A549 (cell line): Measurements from ENCODE around the gene LYPD6B. TPM values are rescaled to one million over a fixed set of nuclear protein-coding genes. Genes with fewer than 3 reads are reported as not detected.

Source experiments
- ATAC-seq, 2 experiments: fragments of 200-7000 bp in 1 of 2; fragments of >200 bp in 1 of 2; cut with Nextera tagmentation in 1 of 2; cut with Tn5 transposase in 1 of 2; 3 replicates each; pipeline versions ENCODE4 v1.8.0 to v1.9.1; 2018 to 2020; ENCODE audit warnings: mild to moderate bottlenecking in 1 of 2, moderate library complexity in 1 of 2
- CTCF ChIA-PET: fragments of 300-600 bp; sonication (Branson Sonifier 250); formaldehyde crosslinking; extraction: SDS; loops from one replicate; lab custom pipeline; 2021; ENCODE audit warnings: antibody characterized with exemption, inconsistent platforms; lab: Yijun Ruan, JAX
- POLR2A ChIA-PET: fragments of 350-600 bp; formaldehyde crosslinking; extraction: SDS; loops from one replicate; lab custom pipeline; 2021; ENCODE audit warnings: antibody characterized with exemption, inconsistent platforms; lab: Yijun Ruan, JAX
- DNase-seq, 2 experiments: peaks; one replicate each; pipeline versions ENCODE4 v3.0.0 to v3.0.0-alpha.2; 2011 to 2016; ENCODE audit warnings: low read depth in 1 of 2, low spot score in 1 of 2
- FAIRE-seq: peaks from 2 replicates; lab custom pipeline; 2011; peaks lifted over from hg19 to GRCh38; lab: Jason Lieb, UNC
- H3K27ac ChIP-seq, 2 experiments: fragments of >200 bp; sonication (Bioruptor Twin); formaldehyde crosslinking; 3 replicates each; pipeline ENCODE4 v1.5.1; 2016 to 2017
- H3K4me1 ChIP-seq: fragments of >200 bp; sonication (Bioruptor Twin); formaldehyde crosslinking; 3 replicates; pipeline ENCODE4 v1.6.1; 2016
- H3K4me2 ChIP-seq: fragments of >200 bp; sonication (Bioruptor Twin); formaldehyde crosslinking; 3 replicates; pipeline ENCODE4 v1.6.1; 2016
- H3K4me3 ChIP-seq: fragments of >200 bp; sonication (Bioruptor Twin); formaldehyde crosslinking; 3 replicates; pipeline ENCODE4 v1.5.1; 2016
- H3K9me3 ChIP-seq: fragments of >200 bp; sonication (Bioruptor Twin); formaldehyde crosslinking; 3 replicates; pipeline ENCODE4 v1.6.1; 2016
- CBX8 ChIP-seq: fragments of 200-600 bp; sonication (generic); IDR thresholded peaks from 2 replicates; pipeline ENCODE4 v1.6.1; 2016
- CHD2 ChIP-seq: fragments of 150-350 bp; IDR thresholded peaks from 2 replicates; pipeline ENCODE4 v1.6.1; 2014; ENCODE audit warnings: low read length; ENCODE audit not compliant: partially characterized antibody
- CTCF ChIP-seq: fragments of >200 bp; sonication (Bioruptor Twin); formaldehyde crosslinking; IDR thresholded peaks from 3 replicates; pipeline ENCODE4 v1.5.1; 2016
- EHMT2 ChIP-seq: fragments of 200-600 bp; sonication (generic); IDR thresholded peaks from 2 replicates; pipeline ENCODE4 v1.6.1; 2016; ENCODE audit warnings: antibody characterized with exemption, low read depth, mild to moderate bottlenecking, moderate library complexity
- ESRRA ChIP-seq: fragments of 150-350 bp; IDR thresholded peaks from 2 replicates; pipeline ENCODE4 v1.6.1; 2014; ENCODE audit warnings: mild to moderate bottlenecking, low read length, borderline replicate concordance
- FOSB ChIP-seq: fragments of 250-450 bp; sonication (Bioruptor Pico); IDR thresholded peaks from 2 replicates; pipeline ENCODE4 v1.5.0; 2020; ENCODE audit warnings: mild to moderate bottlenecking, moderate library complexity
- FOXS1 ChIP-seq: fragments of 250-450 bp; sonication (Bioruptor Pico); IDR thresholded peaks from 2 replicates; pipeline ENCODE4 v1.5.0; 2020; ENCODE audit warnings: mild to moderate bottlenecking, moderate library complexity
- GATA3 ChIP-seq: IDR thresholded peaks from 2 replicates; pipeline ENCODE4 v1.6.1; 2012; ENCODE audit warnings: borderline replicate concordance
- HMGXB4 ChIP-seq: fragments of 250-450 bp; sonication (Bioruptor Pico); IDR thresholded peaks from 2 replicates; pipeline ENCODE4 v1.5.0; 2021; ENCODE audit warnings: mild to moderate bottlenecking, moderate library complexity, borderline replicate concordance
- HOXA7 ChIP-seq: fragments of 250-450 bp; sonication (Bioruptor Pico); IDR thresholded peaks from 2 replicates; pipeline ENCODE4 v1.5.0; 2020; ENCODE audit warnings: mild to moderate bottlenecking, moderate library complexity
- HOXB13 ChIP-seq: fragments of 250-450 bp; sonication (Bioruptor Pico); IDR thresholded peaks from 2 replicates; pipeline ENCODE4 v1.5.0; 2020; ENCODE audit warnings: low read depth, mild to moderate bottlenecking, moderate library complexity
- JUN ChIP-seq, 2 experiments: fragments of >200 bp; sonication (Bioruptor Twin); formaldehyde crosslinking; IDR thresholded peaks; 2 replicates in 1 of 2; 3 replicates in 1 of 2; pipeline ENCODE4 v1.6.1; 2016 to 2017
- KDM1A ChIP-seq: fragments of 200-600 bp; sonication (generic); IDR thresholded peaks from 2 replicates; pipeline ENCODE4 v1.6.1; 2016; ENCODE audit warnings: low read depth, mild to moderate bottlenecking
- MAFK ChIP-seq: fragments of 450-650 bp; IDR thresholded peaks from 2 replicates; pipeline ENCODE4 v1.6.1; 2014; ENCODE audit not compliant: partially characterized antibody
- MAX ChIP-seq: IDR thresholded peaks from 2 replicates; pipeline ENCODE4 v1.6.1; 2012
- NPAS2 ChIP-seq: fragments of 250-450 bp; sonication (Bioruptor Pico); IDR thresholded peaks from 2 replicates; pipeline ENCODE4 v1.8.0; 2022; ENCODE audit warnings: mild to moderate bottlenecking, moderate library complexity, borderline replicate concordance
- NR3C1 ChIP-seq: fragments of >200 bp; sonication (Bioruptor Twin); formaldehyde crosslinking; IDR thresholded peaks from 3 replicates; pipeline ENCODE4 v1.6.1; 2017
- POLR2AphosphoS2 ChIP-seq: conservative IDR thresholded peaks from 2 replicates; pipeline ENCODE4 v1.6.1; 2012; ENCODE audit warnings: low read length, improper control_type of control experiment, inconsistent platforms
- RFX5 ChIP-seq: fragments of 450-650 bp; IDR thresholded peaks from 2 replicates; pipeline ENCODE4 v1.7.1; 2014; ENCODE audit warnings: antibody characterized with exemption, mild to moderate bottlenecking, moderate library complexity
- SMC3 ChIP-seq: fragments of >200 bp; sonication (Bioruptor Twin); formaldehyde crosslinking; IDR thresholded peaks from 3 replicates; pipeline ENCODE4 v1.6.1; 2018; ENCODE audit warnings: inconsistent platforms
- SREBF2 ChIP-seq: fragments of 450-650 bp; IDR thresholded peaks from 2 replicates; pipeline ENCODE4 v1.6.1; 2014; ENCODE audit warnings: mild to moderate bottlenecking, moderate library complexity
- TFCP2L1 ChIP-seq: fragments of 250-450 bp; sonication (Bioruptor Pico); IDR thresholded peaks from 2 replicates; pipeline ENCODE4 v1.5.0; 2021; ENCODE audit warnings: mild to moderate bottlenecking
- TP53 ChIP-seq: fragments of 250-450 bp; sonication (Bioruptor Pico); IDR thresholded peaks from 2 replicates; pipeline ENCODE4 v1.5.0; 2021; ENCODE audit warnings: mild to moderate bottlenecking, moderate library complexity
- ZNF302 ChIP-seq: fragments of 250-450 bp; sonication (Bioruptor Pico); IDR thresholded peaks from 2 replicates; pipeline ENCODE4 v1.9.0; 2021; ENCODE audit warnings: inconsistent platforms, mild to moderate bottlenecking, moderate library complexity
- ZSCAN20 ChIP-seq: fragments of 250-450 bp; sonication (Bioruptor Pico); IDR thresholded peaks from 2 replicates; pipeline ENCODE4 v1.8.0; 2022; ENCODE audit warnings: mild to moderate bottlenecking, moderate library complexity
- WGBS: methylation state at CpG from one replicate; pipeline ENCODE4 v1.1.6; 2017; ENCODE audit errors: missing lambda C conversion rate; 5-methylcytosine and 5-hydroxymethylcytosine counted together
- polyA plus RNA-seq, 4 experiments: library from polyadenylated mRNA; depleted of rRNA in 3 of 4; stranded (reverse); fragments of >200 nt; fragmentation: RNase III in 1 of 4; extraction: RNeasy Plus Mini Kit Qiagen cat#74134 plus additional on column Dnase treatment in 1 of 4; gene quantifications; 2 replicates in 3 of 4; 3 replicates in 1 of 4; pipeline ENCODE4 v1.2.3, GENCODE V29; 2011 to 2017
- TF ChIP-seq, protein P1 (sequence below): fragments of >200 bp; sonication (Bioruptor Twin); formaldehyde crosslinking; IDR thresholded peaks from 3 replicates; pipeline ENCODE4 v1.6.1; 2016
- TF ChIP-seq, protein P2 (sequence below): fragments of 250-450 bp; sonication (Bioruptor Pico); IDR thresholded peaks from 2 replicates; pipeline ENCODE4 v1.5.0; 2020; ENCODE audit warnings: low read depth, mild to moderate bottlenecking, moderate library complexity

Gene LYPD6B
- polyA plus RNA-seq, 2 of the 4 experiments (the other 2 are of a cell fraction), result not detected

DNA sequence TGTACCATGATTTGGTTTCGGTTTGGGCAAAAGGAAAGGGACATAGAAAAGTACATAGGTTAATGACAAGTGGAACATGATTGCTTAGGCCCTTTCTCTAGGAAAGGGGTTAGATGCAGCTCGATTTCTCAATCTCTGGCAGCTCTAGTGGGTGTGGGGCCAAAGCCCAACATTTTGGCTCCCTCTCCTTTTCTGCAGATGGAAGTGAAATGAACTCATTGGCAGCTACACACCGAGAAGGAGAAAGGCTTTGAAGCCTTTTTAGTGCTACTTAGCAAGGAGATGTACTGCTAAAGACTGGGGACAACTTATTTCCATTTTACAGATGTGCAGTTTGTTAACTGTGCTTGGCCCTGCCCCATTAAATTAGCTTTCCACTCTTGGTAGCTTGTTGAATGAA lies 93.8 kb downstream of the LYPD6B start:
- Histone ChIP-seq H3K4me2 (0 out of 3 replicates have a peak overlapping the region, but pooled peaks have one; percentile 17), H3K27ac (no peak overlapping the region)
- WGBS, result 4% methylated on average over 3 of the region's 3 CpGs
- TF ChIP-seq ZSCAN20 (CRISPR knock-in tag), result no peak
- no peak for TF ChIP-seq SREBF2
- no peak for TF ChIP-seq KDM1A
- TF ChIP-seq NPAS2 (CRISPR knock-in tag), result no peak
- no peak for TF ChIP-seq EHMT2
- TF ChIP-seq, protein P1, sequence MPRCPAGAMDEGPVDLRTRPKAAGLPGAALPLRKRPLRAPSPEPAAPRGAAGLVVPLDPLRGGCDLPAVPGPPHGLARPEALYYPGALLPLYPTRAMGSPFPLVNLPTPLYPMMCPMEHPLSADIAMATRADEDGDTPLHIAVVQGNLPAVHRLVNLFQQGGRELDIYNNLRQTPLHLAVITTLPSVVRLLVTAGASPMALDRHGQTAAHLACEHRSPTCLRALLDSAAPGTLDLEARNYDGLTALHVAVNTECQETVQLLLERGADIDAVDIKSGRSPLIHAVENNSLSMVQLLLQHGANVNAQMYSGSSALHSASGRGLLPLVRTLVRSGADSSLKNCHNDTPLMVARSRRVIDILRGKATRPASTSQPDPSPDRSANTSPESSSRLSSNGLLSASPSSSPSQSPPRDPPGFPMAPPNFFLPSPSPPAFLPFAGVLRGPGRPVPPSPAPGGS, result no peak
- TF ChIP-seq HOXB13 (CRISPR knock-in tag), result no peak
- no peak for TF ChIP-seq CTCF
- no peak for TF ChIP-seq CHD2
- no peak for TF ChIP-seq RFX5
- no peak for TF ChIP-seq NR3C1
- no peak for TF ChIP-seq FOXS1 (CRISPR knock-in tag)
- no peak for TF ChIP-seq HOXA7 (CRISPR knock-in tag)
- TF ChIP-seq POLR2AphosphoS2, result no peak
- TF ChIP-seq MAFK, result no peak
- TF ChIP-seq, all 56 proteins: peak for 0
- CTCF ChIA-PET, result interaction anchor here (1.4 kb wide), 1 partner anchor 13 kb away, joined by 3 read pairs; no protein-coding TSS in a partner anchor
- ATAC-seq (no peak), DNase-seq (no peak), FAIRE-seq (no peak)
- no peak overlapping the region for H3K4me3 ChIP-seq
- no peaks in the 10 kb centered on the region for H3K4me1 ChIP-seq
- POLR2A ChIA-PET, result no interaction called here
- no peaks in the 10 kb centered on the region for H3K9me3 ChIP-seq

- no peaks in the 10 kb centered on the region for H3K4me1 ChIP-seq
- CTCF ChIA-PET, result no interaction called here
- 26% methylated on average over 1 of the region's 1 CpG for WGBS
- no peaks in the 10 kb centered on the region for H3K9me3 ChIP-seq
- FAIRE-seq (no peak), ATAC-seq (no peak), DNase-seq (no peak)
- POLR2A ChIA-PET, result no interaction called here
- no peak overlapping the region for H3K27ac ChIP-seq
- TF ChIP-seq KDM1A, result no peak
- no peak for TF ChIP-seq ZNF302 (CRISPR knock-in tag)
- TF ChIP-seq TP53, result no peak
- H3K4me2 ChIP-seq, result no peak overlapping the region
- H3K4me3 ChIP-seq, result no peak overlapping the region
Observed at GRCh38 chr2:149132901-149133300, 94.4 kb downstream of the LYPD6B start.

DNA sequence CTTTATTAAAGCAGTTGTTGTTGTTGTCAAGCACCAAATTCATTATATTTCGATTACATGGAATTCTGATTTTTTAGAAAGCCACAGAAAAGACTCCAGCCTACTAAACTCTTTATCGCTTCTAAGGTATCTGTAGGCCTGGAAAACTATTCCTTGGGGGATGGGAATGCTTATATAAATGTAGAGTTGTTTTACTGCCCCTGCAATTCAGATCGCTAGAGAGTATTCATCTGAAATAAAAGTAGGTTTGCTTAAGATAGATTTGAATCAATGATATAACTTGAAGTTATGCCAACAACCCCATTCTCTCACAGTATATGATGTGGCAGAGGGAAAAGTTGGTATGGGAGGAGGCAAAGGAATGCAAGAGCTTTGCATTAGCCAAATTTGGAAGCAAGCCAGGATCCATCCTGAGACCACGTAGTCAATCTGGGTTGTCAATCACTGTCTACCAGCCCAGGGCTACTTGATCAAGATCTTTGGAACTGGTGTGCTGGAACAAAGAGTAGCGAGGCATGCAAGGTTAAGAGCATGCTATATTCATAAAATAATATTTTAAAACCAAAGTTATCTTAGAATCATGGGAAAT lies 95.9 kb downstream of the LYPD6B start:
- ChIA-PET CTCF (no interaction called here), POLR2A (no interaction called here)
- no peak for FAIRE-seq
- no peak for ATAC-seq
- Histone ChIP-seq H3K4me2 (no peak overlapping the region), H3K4me3 (no peak overlapping the region), H3K27ac (no peak overlapping the region), H3K9me3 (no peaks in the 10 kb centered on the region), H3K4me1 (no peaks in the 10 kb centered on the region)
- WGBS, result 24% methylated on average over 5 of the region's 5 CpGs
- DNase-seq, result no peak
- TF ChIP-seq MAX (no peak), TFCP2L1 (no peak), ESRRA (no peak), SMC3 (no peak), CHD2 (no peak), CBX8 (no peak), HOXB13 (CRISPR knock-in tag) (no peak), HMGXB4 (CRISPR knock-in tag) (no peak), GATA3 (no peak), ZNF302 (CRISPR knock-in tag) (no peak), SREBF2 (no peak), JUN (IDR thresholded peaks at IDR 0.05) (no peak), FOSB (CRISPR knock-in tag) (no peak)
- TF ChIP-seq, protein P2, sequence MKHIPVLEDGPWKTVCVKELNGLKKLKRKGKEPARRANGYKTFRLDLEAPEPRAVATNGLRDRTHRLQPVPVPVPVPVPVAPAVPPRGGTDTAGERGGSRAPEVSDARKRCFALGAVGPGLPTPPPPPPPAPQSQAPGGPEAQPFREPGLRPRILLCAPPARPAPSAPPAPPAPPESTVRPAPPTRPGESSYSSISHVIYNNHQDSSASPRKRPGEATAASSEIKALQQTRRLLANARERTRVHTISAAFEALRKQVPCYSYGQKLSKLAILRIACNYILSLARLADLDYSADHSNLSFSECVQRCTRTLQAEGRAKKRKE (CRISPR knock-in tag), result no peak
